HG02981 (cell line): Measurements from ENCODE around the gene LZTFL1.

Source experiments
- ATAC-seq: cut with Tn5 transposase; IDR thresholded peaks from one replicate; pipeline ENCODE4 v1.9.1; 2021; ENCODE audit warnings: mild to moderate bottlenecking, moderate library complexity; ENCODE audit not compliant: unreplicated experiment

Gene LZTFL1

GRCh38 chr3:45816544-45816943, 25.4 kb downstream of the LZTFL1 start:
- no peak for ATAC-seq

DNA sequence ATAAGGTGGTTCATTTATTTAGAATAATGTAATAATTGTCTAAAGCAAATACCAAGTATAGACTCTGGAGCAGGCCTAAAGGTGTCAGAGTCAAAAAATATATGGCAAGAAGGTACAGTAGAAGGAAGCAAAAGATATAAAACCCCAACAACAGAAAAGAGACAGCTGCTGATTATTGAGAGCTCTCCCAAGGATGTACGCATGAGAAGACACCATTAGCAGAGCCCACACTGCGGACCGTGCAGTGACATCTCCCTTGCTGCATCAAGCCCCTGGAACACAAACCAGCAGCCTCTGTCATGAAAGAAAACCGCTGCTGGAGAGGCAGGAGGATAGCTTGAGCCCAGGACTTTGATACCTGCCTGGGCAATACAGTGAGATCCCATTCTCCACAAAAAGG, 27.6 kb downstream of the LZTFL1 start:
- ATAC-seq, result no peak

DNA sequence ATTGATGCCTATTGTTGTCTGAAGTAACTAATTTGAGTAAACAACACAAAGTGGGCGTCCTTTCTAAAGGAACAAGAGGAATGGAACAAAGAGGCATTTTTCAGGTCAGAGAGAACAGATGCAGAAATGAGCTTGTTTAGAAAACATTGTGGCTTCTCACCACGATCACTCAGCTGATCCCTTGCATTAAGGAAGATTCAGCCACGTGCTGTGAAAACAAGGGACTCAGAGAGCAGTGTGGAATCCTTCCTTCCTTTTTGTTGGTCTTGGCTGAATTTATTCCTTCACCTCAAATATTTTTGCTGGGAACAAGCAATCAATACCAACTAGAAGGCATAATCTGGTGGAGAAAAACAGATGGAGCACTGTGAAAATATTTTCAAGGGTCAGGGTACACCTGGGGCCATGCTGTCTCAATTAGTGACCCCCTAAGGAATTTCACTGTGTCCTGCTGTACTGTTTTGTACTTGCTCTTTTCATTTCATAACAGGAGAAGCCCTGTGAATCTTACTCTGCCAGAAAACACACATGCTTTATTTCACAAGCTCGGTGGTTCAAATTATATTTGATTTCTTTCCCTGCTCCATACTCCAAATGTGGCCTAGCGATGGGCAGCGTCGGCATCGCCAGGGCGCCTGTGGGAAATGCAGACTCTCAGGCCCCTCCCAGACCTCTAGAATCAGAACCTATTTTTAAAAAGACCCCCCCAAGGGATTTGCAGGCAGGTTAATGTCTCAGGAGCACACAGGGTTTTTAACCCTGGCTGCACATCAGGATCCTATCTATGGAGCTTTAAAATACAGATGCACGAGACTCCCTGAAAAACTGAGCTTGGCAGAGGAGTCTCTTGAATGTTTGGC, 34.0 kb downstream of the LZTFL1 start:
- no peak for ATAC-seq

DNA sequence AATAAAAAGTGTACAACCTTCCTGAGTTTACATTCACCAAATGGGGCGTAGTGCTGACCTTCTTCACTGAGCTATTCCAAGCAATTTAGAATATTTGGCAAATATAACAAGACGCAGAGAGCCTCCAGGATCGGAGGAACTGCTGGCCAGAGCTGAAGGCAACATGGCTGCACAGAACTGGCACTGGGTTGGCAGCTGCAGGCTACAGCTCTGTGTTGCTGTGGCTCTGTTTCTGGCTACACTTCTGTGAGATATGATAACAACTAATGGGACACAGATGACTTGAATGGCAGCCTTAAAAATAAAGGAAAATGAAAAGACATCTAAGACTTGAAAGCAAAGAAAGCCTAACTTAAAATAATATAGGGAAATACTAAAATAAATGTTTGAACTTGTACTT, 34.8 kb downstream of the LZTFL1 start:
- ATAC-seq, result no peak

- ATAC-seq, result no peak
Measured at GRCh38 chr3:45806072-45806471, 35.8 kb downstream of the LZTFL1 start.

DNA sequence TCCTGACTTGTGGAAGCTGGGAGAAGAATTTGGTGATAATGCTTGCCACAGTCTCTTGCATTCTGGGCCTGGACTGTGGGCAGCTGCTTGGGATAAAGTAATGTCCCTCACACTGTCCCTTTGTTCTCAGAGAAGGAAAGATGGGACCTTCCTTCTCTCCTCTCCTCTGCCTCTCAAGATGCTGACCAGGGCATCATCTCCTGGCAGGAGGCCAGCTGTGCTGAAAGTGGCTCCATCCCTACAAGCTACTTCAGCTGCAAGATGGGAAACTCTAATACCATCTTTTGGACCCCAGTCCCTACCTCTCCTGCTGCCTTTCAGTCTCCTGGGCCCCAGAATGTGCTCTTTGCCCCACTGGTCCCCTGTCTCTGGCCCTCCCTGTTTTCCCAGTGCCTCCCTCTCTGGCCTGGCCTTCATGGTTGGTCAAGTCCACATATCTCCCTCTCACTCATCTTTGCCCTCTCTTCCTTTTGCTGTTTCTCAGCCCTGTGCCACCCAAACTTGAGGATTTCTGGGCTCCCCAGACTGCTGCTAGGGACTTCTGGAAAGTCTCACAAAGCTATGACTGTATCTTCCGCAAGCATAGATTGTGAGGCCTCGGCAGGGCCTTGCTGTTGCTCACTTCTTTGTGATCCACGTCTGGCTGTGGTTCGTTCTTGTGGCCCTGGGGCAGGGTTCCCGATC, 38.5 kb downstream of the LZTFL1 start:
- no peak for ATAC-seq

- no peak for ATAC-seq
Measured at GRCh38 chr3:45802146-45802545, 39.8 kb downstream of the LZTFL1 start.

GRCh38 chr3:45800611-45801010, 41.3 kb downstream of the LZTFL1 start:
- ATAC-seq, result no peak

- ATAC-seq, result no peak
Measured at GRCh38 chr3:45799586-45799985, 42.3 kb downstream of the LZTFL1 start.

GRCh38 chr3:45798034-45798433, 43.9 kb downstream of the LZTFL1 start:
- no peak for ATAC-seq

DNA sequence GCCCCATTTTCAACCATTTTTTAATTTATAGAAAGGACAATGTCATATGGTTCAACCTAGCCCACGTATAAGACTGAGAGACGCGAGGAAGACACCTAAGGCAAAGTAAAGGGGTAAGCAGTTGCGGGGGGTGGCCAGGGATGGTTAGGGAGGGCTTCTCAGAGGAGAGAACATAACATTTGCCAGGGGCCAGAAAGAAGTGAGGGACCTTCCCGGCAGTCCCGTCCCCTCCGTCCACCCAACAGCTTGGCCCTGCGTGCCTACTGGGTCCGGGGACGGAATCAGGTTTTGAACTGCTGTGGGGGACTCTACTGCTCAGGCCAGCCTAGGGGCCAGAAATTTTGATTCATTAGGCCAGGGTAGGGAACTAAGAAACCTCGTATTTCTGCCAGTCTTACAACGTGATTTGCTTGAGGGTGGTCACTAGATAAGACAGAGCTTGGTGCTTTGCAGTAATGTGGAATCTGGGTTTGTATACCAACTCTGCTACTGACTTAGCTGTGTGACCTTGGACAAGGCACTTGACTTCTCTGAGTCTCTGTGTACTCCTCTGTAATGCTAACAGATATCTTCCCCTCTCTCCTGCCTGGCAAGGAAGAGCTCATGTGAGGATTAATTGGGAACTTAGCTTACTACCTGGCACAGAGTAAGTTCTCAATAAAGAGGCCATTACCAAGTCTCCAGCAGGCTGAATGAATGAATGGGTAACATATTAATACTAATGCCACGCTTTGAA, 44.8 kb downstream of the LZTFL1 start:
- ATAC-seq, result no peak

- ATAC-seq, result no peak
Measured at GRCh38 chr3:45795882-45796765, 45.8 kb downstream of the LZTFL1 start, which contains the start of gene SLC6A20. Gene SLC6A20, minus strand, starts transcription at chr3:45796536. Its CDS starts 117 bp downstream, at chr3:45796419.

DNA sequence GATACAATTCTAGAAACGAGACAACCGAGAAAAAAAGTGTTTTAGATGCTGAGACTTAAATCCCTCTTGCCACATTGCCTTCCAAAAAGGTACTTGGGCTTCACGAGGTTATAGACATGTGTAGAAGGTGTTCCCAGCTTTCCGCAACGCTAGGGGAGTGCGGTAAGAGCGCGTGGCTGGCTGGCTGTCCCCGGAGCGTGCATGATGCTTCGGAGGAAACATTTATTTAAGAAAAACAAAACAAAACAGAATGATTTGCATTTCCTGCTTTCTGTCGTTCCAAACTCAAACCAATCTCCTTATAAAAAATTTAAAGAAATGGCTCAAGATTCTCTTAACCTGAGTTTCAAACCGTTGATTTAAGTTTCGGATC, 46.4 kb downstream of the LZTFL1 start:
- ATAC-seq, result no peak

DNA sequence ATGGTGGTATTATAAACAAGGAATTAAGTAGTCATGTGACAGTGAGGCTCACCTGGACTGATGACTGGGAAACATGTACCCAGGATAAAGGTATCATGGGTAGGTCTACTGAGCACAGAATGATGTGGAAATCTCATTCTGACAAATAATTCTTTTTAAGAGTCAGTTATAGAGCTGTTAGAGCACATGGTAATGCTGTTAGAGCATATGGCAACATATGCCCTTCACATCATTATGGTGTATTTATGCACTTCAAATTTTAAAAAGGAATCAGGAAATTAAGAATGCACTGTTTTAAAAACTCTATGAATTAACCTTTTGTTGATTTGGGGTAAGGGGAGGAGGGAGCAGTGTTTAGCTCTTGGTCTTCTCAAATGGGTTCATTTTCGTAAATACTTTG, 47.3 kb downstream of the LZTFL1 start:
- ATAC-seq, result no peak

DNA sequence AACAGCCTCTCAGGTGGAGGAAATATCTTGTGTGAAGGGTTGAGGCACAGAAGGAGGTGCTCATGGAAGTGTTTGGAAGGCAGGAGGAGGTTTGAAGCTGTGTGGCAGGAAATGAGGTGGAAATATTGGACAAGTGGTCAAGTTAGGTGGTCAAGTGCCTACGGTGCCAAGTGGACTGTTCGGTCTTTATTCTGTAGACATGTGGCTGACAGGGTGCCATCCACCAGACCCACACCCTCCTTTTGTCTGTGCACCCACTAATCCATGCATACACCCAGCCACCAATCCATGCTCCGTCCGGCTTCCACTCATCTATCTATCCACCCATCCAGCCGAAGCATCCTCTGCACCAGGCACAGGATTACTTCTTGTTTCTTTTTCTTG, 47.8 kb downstream of the LZTFL1 start:
- no peak for ATAC-seq

DNA sequence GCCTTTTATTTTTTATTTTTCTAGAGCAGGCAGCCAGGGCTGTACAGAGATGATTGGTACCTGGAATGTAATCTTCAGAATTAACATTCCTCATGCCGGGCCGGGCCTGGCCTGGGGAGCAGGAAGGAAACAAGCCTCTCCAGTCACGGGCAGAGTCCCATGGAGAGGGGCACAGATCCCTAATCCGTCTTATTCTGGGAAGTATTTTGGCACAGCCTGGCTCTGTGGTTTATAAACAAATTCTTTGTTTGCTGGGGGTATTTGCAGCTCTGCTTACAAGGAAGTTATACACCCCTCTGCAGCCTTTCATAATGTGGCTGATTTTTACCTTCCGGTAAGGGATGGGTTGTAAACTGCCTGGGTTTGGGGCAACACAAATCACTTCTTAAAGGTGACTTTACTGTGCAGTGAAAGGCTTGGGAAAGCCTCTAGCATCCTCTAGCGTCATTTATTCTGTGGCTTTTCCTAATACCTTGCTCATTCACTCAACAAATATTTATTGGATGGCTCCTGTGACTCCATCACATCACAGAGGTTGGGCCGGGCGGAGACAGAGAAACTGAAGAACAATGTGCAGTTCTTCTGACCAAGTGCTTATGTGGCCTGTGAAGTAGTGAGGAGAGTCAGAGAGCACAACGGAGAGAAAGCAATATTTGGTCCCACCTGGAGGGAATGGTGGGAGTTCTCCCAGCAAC, 48.3 kb downstream of the LZTFL1 start:
- ATAC-seq, result no peak

DNA sequence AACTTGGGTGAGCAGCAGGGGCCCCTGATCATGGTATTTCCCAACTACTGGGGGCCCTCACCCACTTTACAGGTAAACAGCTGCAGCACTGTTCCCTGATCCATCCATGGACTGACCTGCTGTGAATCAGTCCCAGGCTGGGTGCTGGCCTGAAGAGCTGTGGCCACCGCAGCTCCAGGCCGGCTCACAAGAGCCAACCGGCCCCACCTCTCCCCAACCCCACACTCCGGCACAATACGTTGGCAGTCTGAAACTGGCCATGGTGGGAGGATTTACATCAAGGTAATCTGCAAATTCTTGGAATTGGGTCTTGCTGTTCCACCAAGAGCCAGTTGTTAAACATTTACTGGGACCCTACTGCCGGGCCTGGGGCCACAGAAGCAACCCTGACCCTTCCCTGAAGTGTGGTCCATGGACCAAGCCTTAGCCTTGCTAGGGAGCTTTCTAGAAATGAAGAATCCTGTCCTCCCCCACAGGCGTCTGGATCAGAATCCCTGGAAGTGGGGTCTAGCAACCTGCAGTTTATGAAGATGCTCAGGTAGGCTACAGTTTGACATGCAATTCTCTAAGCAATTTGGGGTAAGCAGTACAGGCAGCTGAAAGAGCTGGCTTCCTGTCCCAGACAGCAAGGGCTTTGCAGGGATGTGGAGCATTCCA, 49.3 kb downstream of the LZTFL1 start:
- ATAC-seq, result no peak

DNA sequence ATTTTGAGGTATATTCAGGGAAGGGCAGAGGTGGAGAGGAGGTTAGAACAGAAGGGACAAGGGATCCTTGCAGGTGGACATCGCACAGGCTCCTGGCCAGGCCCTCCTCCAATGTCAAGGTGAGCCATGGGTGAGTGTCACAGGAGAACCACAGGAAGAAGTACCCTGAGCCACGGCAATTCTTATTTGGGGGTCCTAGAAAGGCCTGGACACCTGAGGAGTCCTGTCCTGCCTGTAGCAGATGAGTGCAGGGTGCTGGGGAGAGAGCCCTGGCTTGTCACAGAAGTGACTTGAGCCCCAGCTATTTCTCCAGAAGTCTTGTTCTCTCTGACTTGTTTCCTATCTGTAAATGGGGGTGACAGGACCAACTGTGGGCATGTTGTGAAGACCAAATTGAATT, 49.9 kb downstream of the LZTFL1 start:
- ATAC-seq, result no peak

- ATAC-seq, result no peak
Measured at GRCh38 chr3:45790596-45790995, 51.3 kb downstream of the LZTFL1 start.
